Activated naive CD4-positive, alpha-beta T cell treated with anti-CD3 and anti-CD28 coated beads, Interleukin-2, amount 50 U/mL, for 16 hours (primary cell): ENCODE measurements around the gene SEC24D.
"Not testable (repeated sequence)": the region's sequence is repeated elsewhere in the genome, so short reads cannot be mapped to it uniquely, and the experiment has no call there.

ENCODE experiments used
- DNase-seq: peaks from one replicate; pipeline ENCODE4 v3.0.0-alpha.2; 2020

Gene SEC24D

GRCh38 chr4:118835571-118836300 lies at the start of gene SEC24D:
SEC24D (minus strand) TSS chr4:118836126; CDS start chr4:118833696, 2,430 bp downstream.
- DNase-seq, result peak; percentile 86

GRCh38 chr4:118884716-118885115 lies 48.8 kb upstream of the SEC24D start:
- DNase-seq, result no peak

GRCh38 chr4:118883861-118884260 lies 47.9 kb upstream of the SEC24D start:
- no peak for DNase-seq

GRCh38 chr4:118881512-118882146 lies 45.7 kb upstream of the SEC24D start:
- DNase-seq, result no peak

GRCh38 chr4:118879409-118879808 lies 43.5 kb upstream of the SEC24D start:
- DNase-seq, result no peak

GRCh38 chr4:118878507-118878906 lies 42.6 kb upstream of the SEC24D start:
- not testable (repeated sequence) for DNase-seq

GRCh38 chr4:118877797-118878196 lies 41.9 kb upstream of the SEC24D start:
- no peak for DNase-seq

GRCh38 chr4:118872181-118872580 lies 36.3 kb upstream of the SEC24D start:
- DNase-seq, result no peak

- DNase-seq, result no peak
Observed at GRCh38 chr4:118869808-118870342, 33.9 kb upstream of the SEC24D start.

GRCh38 chr4:118867311-118868067 lies 31.6 kb upstream of the SEC24D start:
- DNase-seq, result no peak

GRCh38 chr4:118866442-118866841 lies 30.5 kb upstream of the SEC24D start:
- DNase-seq, result no peak

GRCh38 chr4:118865091-118865708 lies 29.3 kb upstream of the SEC24D start:
- no peak for DNase-seq

- no peak for DNase-seq
Observed at GRCh38 chr4:118858779-118859178, 22.9 kb upstream of the SEC24D start.

- no peak for DNase-seq
Observed at GRCh38 chr4:118857760-118858159, 21.8 kb upstream of the SEC24D start.

GRCh38 chr4:118850488-118851173 lies 14.7 kb upstream of the SEC24D start:
- DNase-seq, result peak; percentile 17

- no peak for DNase-seq
Observed at GRCh38 chr4:118849867-118850487, 14.1 kb upstream of the SEC24D start.

- no peak for DNase-seq
Observed at GRCh38 chr4:118848901-118849300, 13.0 kb upstream of the SEC24D start.

- no peak for DNase-seq
Observed at GRCh38 chr4:118848242-118848641, 12.3 kb upstream of the SEC24D start.

- DNase-seq, result no peak
Observed at GRCh38 chr4:118846979-118847378, 11.1 kb upstream of the SEC24D start.

GRCh38 chr4:118845552-118846050 lies 9.7 kb upstream of the SEC24D start:
- DNase-seq, result no peak

- no peak for DNase-seq
Observed at GRCh38 chr4:118843237-118843636, 7.3 kb upstream of the SEC24D start.

GRCh38 chr4:118842055-118842454 lies 6.1 kb upstream of the SEC24D start:
- no peak for DNase-seq
